K562 (cell line): Measurements from ENCODE around the gene TLK2. TPM values are rescaled to one million over a fixed set of nuclear protein-coding genes. Genes with fewer than 3 reads are reported as not detected.
A peak's percentile ranks its signal among the peaks of the same experiment; 100 is the strongest.

Experiments used
- ATAC-seq: fragments of 200-7000 bp; cut with Tn5 transposase; 3 replicates; pipeline ENCODE4 v1.9.1; 2020; ENCODE audit warnings: moderate library complexity
- BruUV-seq: library from RNA; stranded (reverse); fragments of 400-500 nt; replicated peaks from 2 replicates; lab custom pipeline; 2021; lab: Mats Ljungman, UMichigan
- CTCF ChIA-PET: fragments of 300-600 bp; formaldehyde crosslinking; extraction: SDS; loops from one replicate; lab custom pipeline; 2021; ENCODE audit warnings: low intra/inter-chr PET ratio; lab: Yijun Ruan, JAX
- POLR2A ChIA-PET: fragments of 300-600, 350-650 bp; sonication (Branson Sonifier 250); formaldehyde crosslinking; extraction: SDS; loops from one replicate; lab custom pipeline; 2021; ENCODE audit warnings: antibody characterized with exemption, inconsistent platforms; lab: Yijun Ruan, JAX
- DNase-seq, 4 experiments: peaks; one replicate each; pipeline versions ENCODE4 v3.0.0 to v3.0.0-alpha.2; 2011 to 2018; ENCODE audit warnings: low spot score in 3 of 4, mixed read lengths in 3 of 4; ENCODE audit errors: extremely low read depth in 1 of 4
- FAIRE-seq: peaks from 2 replicates; lab custom pipeline; 2011; peaks lifted over from hg19 to GRCh38; lab: Jason Lieb, UNC
- H2AFZ ChIP-seq: 2 replicates; pipeline ENCODE4 v1.6.0; 2011; ENCODE audit warnings: low read depth, low read length, control low read depth, inconsistent platforms
- H3K27ac ChIP-seq: fragments of 200-600 bp; 3 replicates; pipeline ENCODE4 v1.8.0; 2011; ENCODE audit warnings: low read depth, mild to moderate bottlenecking, control low read depth, inconsistent platforms, low read length, moderate library complexity, mixed read lengths; ENCODE audit errors: extremely low read depth
- H3K27me3 ChIP-seq, 2 experiments: fragments of 300-600 bp in 1 of 2; 2 replicates in 1 of 2; 3 replicates in 1 of 2; pipeline versions ENCODE4 v1.6.0 to v1.8.0; 2011; ENCODE audit warnings: inconsistent platforms in 2 of 2, low read length in 2 of 2, mild to moderate bottlenecking in 1 of 2, mixed read lengths in 1 of 2, moderate library complexity in 1 of 2; ENCODE audit not compliant: control insufficient read depth in 2 of 2, insufficient read depth in 2 of 2
- H3K36me3 ChIP-seq: fragments of 300-600 bp; 3 replicates; pipeline ENCODE4 v1.8.0; 2011; ENCODE audit warnings: mild to moderate bottlenecking, low read length, inconsistent platforms; ENCODE audit not compliant: control insufficient read depth, insufficient read depth
- H3K4me1 ChIP-seq, 2 experiments: fragments of 200-600 bp in 1 of 2; replicated peaks in 1 of 2; 2 replicates in 1 of 2; 3 replicates in 1 of 2; pipeline versions ENCODE4 v1.5.1 to v1.8.0; 2011; ENCODE audit warnings: inconsistent platforms in 2 of 2, low read length in 2 of 2, mild to moderate bottlenecking in 1 of 2, mixed read lengths in 1 of 2, moderate library complexity in 1 of 2; ENCODE audit not compliant: control insufficient read depth in 2 of 2, insufficient read depth in 2 of 2
- H3K4me2 ChIP-seq: 2 replicates; pipeline ENCODE4 v1.6.1; 2011; ENCODE audit warnings: low read length, control low read depth, inconsistent platforms, mixed read lengths; ENCODE audit not compliant: insufficient read depth
- H3K4me3 ChIP-seq: fragments of 200-600 bp; sonication (generic), shearing (Covaris generic); 2 replicates; pipeline ENCODE4 v1.5.1; 2016; ENCODE audit warnings: control low read depth, inconsistent platforms
- H3K79me2 ChIP-seq: fragments of 200-600 bp; 3 replicates; pipeline ENCODE4 v1.8.0; 2011; ENCODE audit warnings: low read length, inconsistent platforms; ENCODE audit not compliant: control insufficient read depth, insufficient read depth
- H3K9ac ChIP-seq, 2 experiments: 2 replicates each; pipeline versions ENCODE4 v1.6.0 to v1.6.1; 2011; ENCODE audit warnings: low read depth in 2 of 2, low read length in 2 of 2, control low read depth in 1 of 2, inconsistent platforms in 1 of 2, mild to moderate bottlenecking in 1 of 2, mixed read lengths in 1 of 2; ENCODE audit not compliant: insufficient read depth in 1 of 2
- H3K9me1 ChIP-seq: one replicate; pipeline ENCODE4 v1.6.0; 2011; ENCODE audit warnings: inconsistent platforms, mild to moderate bottlenecking, low read length, moderate library complexity; ENCODE audit not compliant: control insufficient read depth, insufficient read depth
- H3K9me3 ChIP-seq: replicated peaks from 2 replicates; pipeline ENCODE4 v1.5.1; 2011; ENCODE audit warnings: low read depth, low read length, inconsistent platforms; ENCODE audit not compliant: control insufficient read depth, insufficient read depth
- H4K20me1 ChIP-seq: replicated peaks from 2 replicates; pipeline ENCODE4 v1.6.1; 2011; ENCODE audit warnings: low read length, inconsistent platforms, mixed read lengths; ENCODE audit not compliant: control insufficient read depth, insufficient read depth
- ATF6 ChIP-seq: sonication (generic); formaldehyde crosslinking; IDR thresholded peaks from 2 replicates; pipeline ENCODE4 v1.4.0; 2020; ENCODE audit warnings: mild to moderate bottlenecking, missing genetic modification reagents
- CBFB ChIP-seq: sonication (generic); formaldehyde crosslinking; IDR thresholded peaks from 2 replicates; pipeline ENCODE4 v1.4.0; 2020; ENCODE audit warnings: mild to moderate bottlenecking, missing genetic modification reagents
- CCAR2 ChIP-seq: fragments of 200-400 bp; formaldehyde crosslinking; IDR thresholded peaks from 2 replicates; pipeline ENCODE4 v1.6.1; 2017; ENCODE audit warnings: mild to moderate bottlenecking, low read depth, low read length
- E2F1 ChIP-seq: sonication (generic); formaldehyde crosslinking; IDR thresholded peaks from 2 replicates; pipeline ENCODE4 v1.8.1; 2023; ENCODE audit warnings: mild to moderate bottlenecking, missing genetic modification reagents, moderate library complexity
- EGR1 ChIP-seq: fragments of 450-650 bp; conservative IDR thresholded peaks from 2 replicates; pipeline ENCODE4 v1.6.1; 2017; ENCODE audit warnings: mild to moderate bottlenecking
- RBM34 ChIP-seq: fragments of 200-400 bp; formaldehyde crosslinking; IDR thresholded peaks from 2 replicates; pipeline ENCODE4 v1.6.1; 2018; ENCODE audit warnings: low read length, borderline replicate concordance; ENCODE audit not compliant: insufficient read depth
- ZNF75A ChIP-seq: fragments of 450-650 bp; formaldehyde crosslinking; IDR thresholded peaks from 2 replicates; pipeline ENCODE4 v1.4.0; 2020; ENCODE audit warnings: mild to moderate bottlenecking
- WGBS: fragments of 100-300 bp; shearing (Covaris generic); methylation state at CpG from one replicate; pipeline ENCODE4 v1.1.6; 2016; ENCODE audit warnings: low coverage, mixed read lengths; ENCODE audit not compliant: insufficient coverage; ENCODE audit errors: missing lambda C conversion rate; 5-methylcytosine and 5-hydroxymethylcytosine counted together
- in situ Hi-C: fragments of 300-500 bp; cut with MboI; formaldehyde crosslinking; loops from 4 replicates; pipeline ENCODE4 v1.15.0; 2018; ENCODE audit warnings: inconsistent platforms, mixed read lengths
- intact Hi-C: fragments of 100-400 bp; cut with micrococcal nuclease; formaldehyde crosslinking; loops from 2 replicates; pipeline ENCODE4 v1.14.2; 2022
- polyA plus RNA-seq, 8 experiments: library from polyadenylated mRNA; depleted of rRNA in 4 of 8; stranded (reverse) in 5 of 8; unstranded in 3 of 8; fragments of >200 nt; fragmentation: Nextera tagmentation in 2 of 8; fragmentation: Illumina TruSeq in 1 of 8; extraction: Ambion mirVana in 2 of 8; extraction: Trizol in 1 of 8; gene quantifications; 2 replicates each; pipeline versions ENCODE4 v1.2.1 to v1.2.3, GENCODE V29; 2011 to 2014; ENCODE audit warnings: inconsistent platforms in 1 of 8, missing spikeins in 1 of 8
- total RNA-seq, 7 experiments: library from RNA; depleted of rRNA in 6 of 7; stranded (reverse); fragments of >200 nt in 6 of 7; fragmentation: Illumina TruSeq in 2 of 7; extraction: Trizol in 2 of 7; gene quantifications; 2 replicates each; pipeline versions ENCODE4 v1.2.1 to v1.2.3, GENCODE V29; 2011 to 2021; ENCODE audit warnings: low replicate concordance in 1 of 7
- TF ChIP-seq, protein P1 (sequence below): sonication (generic); formaldehyde crosslinking; IDR thresholded peaks from 2 replicates; pipeline ENCODE4 v1.8.1; 2023; ENCODE audit warnings: mild to moderate bottlenecking, missing genetic modification reagents
- TF ChIP-seq, protein P2 (sequence below): IDR thresholded peaks from 2 replicates; pipeline ENCODE4 v1.6.1; 2011; ENCODE audit not compliant: insufficient read length; ENCODE audit errors: extremely low read depth
- TF ChIP-seq, protein P3 (sequence below), 3 experiments: fragments of 200-800 bp in 1 of 3; fragments of 250-450 bp in 1 of 3; fragments of 450-650 bp in 1 of 3; sonication (Bioruptor Pico) in 1 of 3; sonication (Bioruptor generic) in 1 of 3; formaldehyde crosslinking in 1 of 3; IDR thresholded peaks; 2 replicates each; pipeline versions ENCODE4 v1.6.1 to v1.8.0; 2016 to 2022; ENCODE audit warnings: mild to moderate bottlenecking in 2 of 3, missing genetic modification characterization in 2 of 3, missing compliant biosample characterization in 1 of 3, moderate library complexity in 1 of 3

The TLK2 gene
- total and polyA plus RNA-seq, 9 of the 15 experiments (the other 6 are each of a cell fraction or from before 2014, with no cell fraction given) = 10.1 to 51.9 (median 32.4) TPM

GRCh38 chr17:62652251-62653001 is 173.8 kb downstream of the TLK2 start:
- H3K9ac ChIP-seq = peak overlapping the region in 1 of 2 experiments; percentile 15; a peak in 2 of 4 replicates
- TF ChIP-seq ATF6 (CRISPR knock-in tag) (no peak), CBFB (CRISPR knock-in tag) (no peak), RBM34 (no peak), E2F1 (CRISPR knock-in tag) (no peak), ZNF75A (CRISPR knock-in tag) (no peak), CCAR2 (no peak), EGR1 (peak; percentile 19; the same call in 1 of the 2 replicates)
- TF ChIP-seq, protein P1, sequence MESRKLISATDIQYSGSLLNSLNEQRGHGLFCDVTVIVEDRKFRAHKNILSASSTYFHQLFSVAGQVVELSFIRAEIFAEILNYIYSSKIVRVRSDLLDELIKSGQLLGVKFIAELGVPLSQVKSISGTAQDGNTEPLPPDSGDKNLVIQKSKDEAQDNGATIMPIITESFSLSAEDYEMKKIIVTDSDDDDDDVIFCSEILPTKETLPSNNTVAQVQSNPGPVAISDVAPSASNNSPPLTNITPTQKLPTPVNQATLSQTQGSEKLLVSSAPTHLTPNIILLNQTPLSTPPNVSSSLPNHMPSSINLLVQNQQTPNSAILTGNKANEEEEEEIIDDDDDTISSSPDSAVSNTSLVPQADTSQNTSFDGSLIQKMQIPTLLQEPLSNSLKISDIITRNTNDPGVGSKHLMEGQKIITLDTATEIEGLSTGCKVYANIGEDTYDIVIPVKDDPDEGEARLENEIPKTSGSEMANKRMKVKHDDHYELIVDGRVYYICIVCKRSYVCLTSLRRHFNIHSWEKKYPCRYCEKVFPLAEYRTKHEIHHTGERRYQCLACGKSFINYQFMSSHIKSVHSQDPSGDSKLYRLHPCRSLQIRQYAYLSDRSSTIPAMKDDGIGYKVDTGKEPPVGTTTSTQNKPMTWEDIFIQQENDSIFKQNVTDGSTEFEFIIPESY (CRISPR knock-in tag) = 0 out of 2 replicates have a peak, but pooled peaks have one; percentile 31
- TF ChIP-seq, protein P2, sequence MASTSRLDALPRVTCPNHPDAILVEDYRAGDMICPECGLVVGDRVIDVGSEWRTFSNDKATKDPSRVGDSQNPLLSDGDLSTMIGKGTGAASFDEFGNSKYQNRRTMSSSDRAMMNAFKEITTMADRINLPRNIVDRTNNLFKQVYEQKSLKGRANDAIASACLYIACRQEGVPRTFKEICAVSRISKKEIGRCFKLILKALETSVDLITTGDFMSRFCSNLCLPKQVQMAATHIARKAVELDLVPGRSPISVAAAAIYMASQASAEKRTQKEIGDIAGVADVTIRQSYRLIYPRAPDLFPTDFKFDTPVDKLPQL = no peak
- TF ChIP-seq, protein P3, sequence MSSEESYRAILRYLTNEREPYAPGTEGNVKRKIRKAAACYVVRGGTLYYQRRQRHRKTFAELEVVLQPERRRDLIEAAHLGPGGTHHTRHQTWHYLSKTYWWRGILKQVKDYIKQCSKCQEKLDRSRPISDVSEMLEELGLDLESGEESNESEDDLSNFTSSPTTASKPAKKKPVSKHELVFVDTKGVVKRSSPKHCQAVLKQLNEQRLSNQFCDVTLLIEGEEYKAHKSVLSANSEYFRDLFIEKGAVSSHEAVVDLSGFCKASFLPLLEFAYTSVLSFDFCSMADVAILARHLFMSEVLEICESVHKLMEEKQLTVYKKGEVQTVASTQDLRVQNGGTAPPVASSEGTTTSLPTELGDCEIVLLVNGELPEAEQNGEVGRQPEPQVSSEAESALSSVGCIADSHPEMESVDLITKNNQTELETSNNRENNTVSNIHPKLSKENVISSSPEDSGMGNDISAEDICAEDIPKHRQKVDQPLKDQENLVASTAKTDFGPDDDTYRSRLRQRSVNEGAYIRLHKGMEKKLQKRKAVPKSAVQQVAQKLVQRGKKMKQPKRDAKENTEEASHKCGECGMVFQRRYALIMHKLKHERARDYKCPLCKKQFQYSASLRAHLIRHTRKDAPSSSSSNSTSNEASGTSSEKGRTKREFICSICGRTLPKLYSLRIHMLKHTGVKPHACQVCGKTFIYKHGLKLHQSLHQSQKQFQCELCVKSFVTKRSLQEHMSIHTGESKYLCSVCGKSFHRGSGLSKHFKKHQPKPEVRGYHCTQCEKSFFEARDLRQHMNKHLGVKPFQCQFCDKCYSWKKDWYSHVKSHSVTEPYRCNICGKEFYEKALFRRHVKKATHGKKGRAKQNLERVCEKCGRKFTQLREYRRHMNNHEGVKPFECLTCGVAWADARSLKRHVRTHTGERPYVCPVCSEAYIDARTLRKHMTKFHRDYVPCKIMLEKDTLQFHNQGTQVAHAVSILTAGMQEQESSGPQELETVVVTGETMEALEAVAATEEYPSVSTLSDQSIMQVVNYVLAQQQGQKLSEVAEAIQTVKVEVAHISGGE (CRISPR knock-in tag; IDR thresholded peaks at IDR 0.05) = peak in 1 of 3 experiments; percentile 54; a peak in 1 of 6 replicates

More at GRCh38 chr17:62652251-62653001, 173.8 kb downstream of the TLK2 start:
- peak overlapping the region; percentile 19; the same call in 1 of the 2 replicates for H3K4me3 ChIP-seq
- H3K9me3 ChIP-seq = no peaks in the 10 kb centered on the region
- no TSS peak for BruUV-seq
- 0 out of 2 replicates have a peak, but pooled peaks cover 5% of the 10 kb centered on the region for H4K20me1 ChIP-seq
- no peak overlapping the region for H3K4me2 ChIP-seq
- intact Hi-C loops = no loop called here
- no peaks in the 10 kb centered on the region for H3K9me1 ChIP-seq
- ChIA-PET POLR2A (interaction anchor here (0.6 kb wide), 1 partner anchor 16 kb away, joined by 4 read pairs; no protein-coding TSS in a partner anchor), CTCF (no interaction called here)
- peaks cover 3 to 29% of the 10 kb centered on the region in 2 experiments; a peak in 2 of 5 replicates for H3K27me3 ChIP-seq
- peaks cover 13 to 29% of the 10 kb centered on the region in 2 experiments for H3K4me1 ChIP-seq
- ATAC-seq (no peak), FAIRE-seq (no peak), DNase-seq (no peak)
- 76% methylated on average over 40 of the region's 57 CpGs for WGBS
- no peaks in the 10 kb centered on the region for H3K36me3 ChIP-seq
- no peaks in the 10 kb centered on the region for H3K79me2 ChIP-seq
- H3K27ac ChIP-seq = no peak overlapping the region
- peak overlapping the region; percentile 72 for H2AFZ ChIP-seq
- in situ Hi-C loops = no loop called here
